GM18907 (cell line): ENCODE data around the gene DOC2B.
"Not testable (repeated sequence)": the region's sequence is repeated elsewhere in the genome, so short reads cannot be mapped to it uniquely, and the experiment has no call there.

Experiments used
- ATAC-seq: cut with Tn5 transposase; IDR thresholded peaks from one replicate; pipeline ENCODE4 v1.9.1; 2021; ENCODE audit warnings: mild to moderate bottlenecking, moderate library complexity; ENCODE audit not compliant: unreplicated experiment

The DOC2B gene

DNA sequence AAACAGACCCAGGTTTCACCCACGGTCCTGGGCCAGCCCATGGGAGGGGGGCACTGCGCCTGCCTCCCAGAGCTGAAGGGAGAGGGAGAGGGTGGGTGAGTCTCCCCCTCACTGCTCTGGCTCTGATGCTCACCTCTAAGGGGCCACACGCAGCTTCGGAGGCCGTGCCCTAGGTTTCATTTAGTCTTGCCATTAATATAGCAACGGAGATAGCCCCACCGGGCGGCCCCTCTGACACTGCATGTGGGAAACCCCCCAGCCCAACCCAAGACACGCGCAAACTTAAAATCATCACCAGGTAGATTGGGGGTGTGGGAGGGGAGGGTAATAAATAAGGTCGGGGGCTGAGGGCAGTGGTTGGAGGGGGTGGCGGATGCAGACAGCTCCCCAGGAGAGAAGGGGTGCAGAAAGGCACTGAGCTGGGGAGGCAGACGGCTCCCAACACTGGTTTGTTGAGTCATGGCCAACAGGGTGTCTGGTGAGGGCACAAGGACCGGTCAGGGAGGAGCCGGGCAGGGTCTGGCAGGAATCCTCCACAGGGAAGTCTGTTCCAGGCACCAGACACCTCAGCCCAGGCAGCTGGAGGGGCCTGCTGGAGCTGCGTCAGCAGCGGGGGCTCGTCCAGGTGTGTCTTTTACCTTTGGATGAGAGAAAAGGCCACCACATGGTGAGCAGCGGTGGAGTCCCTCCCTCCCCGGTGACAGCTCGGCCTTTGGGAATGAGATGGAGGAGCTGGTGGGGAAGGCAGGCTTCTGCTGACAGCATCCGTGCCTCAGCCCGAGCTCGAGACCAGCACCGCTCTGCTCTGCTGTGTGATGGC lies 32.0 kb upstream of the DOC2B start:
- no peak for ATAC-seq

GRCh38 chr17:210402-210801 lies 29.0 kb upstream of the DOC2B start:
- no peak for ATAC-seq

DNA sequence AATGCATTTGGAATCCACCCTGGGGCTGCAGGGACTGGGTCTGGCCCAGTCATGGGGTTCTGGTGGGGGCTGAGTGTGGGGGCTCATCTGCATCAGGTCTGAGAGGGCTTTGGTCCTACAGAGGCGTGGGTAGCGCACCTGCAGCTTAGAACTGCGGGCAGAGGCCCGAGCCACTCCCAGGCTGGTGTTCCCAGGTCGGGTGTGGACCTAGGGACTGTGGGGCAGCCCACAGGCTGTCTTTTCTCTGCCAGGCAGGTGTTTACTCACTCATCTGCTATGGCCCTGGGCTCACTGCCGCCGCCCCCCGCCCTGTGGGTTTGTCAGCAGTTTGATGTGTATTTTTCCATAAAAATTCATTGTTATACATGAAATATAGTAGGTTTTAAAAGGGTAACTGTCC lies 27.0 kb upstream of the DOC2B start:
- ATAC-seq = no peak

GRCh38 chr17:207775-208174 lies 26.3 kb upstream of the DOC2B start:
- ATAC-seq = no peak

DNA sequence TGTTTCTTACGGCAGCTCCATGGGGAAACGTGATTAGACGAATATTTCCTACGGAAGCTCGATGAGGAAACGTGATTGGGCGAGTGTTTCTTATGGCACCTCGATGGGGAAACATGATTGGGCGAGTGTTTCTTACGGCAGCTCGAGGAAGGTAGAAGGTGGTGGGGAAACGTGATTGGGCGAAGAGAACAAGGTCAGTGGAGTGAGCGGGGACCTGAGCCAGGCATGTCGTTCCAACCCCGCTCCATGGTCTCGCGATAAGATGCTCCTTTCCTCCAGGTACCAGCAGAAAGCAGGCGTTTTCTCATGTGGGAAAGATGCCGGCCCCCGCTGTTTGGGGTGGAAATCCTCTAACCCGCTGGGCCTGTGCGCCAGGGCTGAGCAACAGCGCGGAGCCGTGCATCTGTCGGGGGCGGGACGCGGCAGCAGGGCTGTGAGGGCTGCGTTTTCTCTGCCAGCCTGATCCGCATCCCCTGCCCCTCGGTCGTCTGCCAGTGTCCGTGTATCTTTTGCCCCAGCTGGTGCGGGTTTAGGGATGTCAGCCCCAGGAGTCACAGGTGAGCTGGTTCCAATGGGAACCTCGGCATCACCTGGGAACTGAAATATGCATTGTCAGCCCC lies 25.6 kb upstream of the DOC2B start:
- no peak for ATAC-seq

DNA sequence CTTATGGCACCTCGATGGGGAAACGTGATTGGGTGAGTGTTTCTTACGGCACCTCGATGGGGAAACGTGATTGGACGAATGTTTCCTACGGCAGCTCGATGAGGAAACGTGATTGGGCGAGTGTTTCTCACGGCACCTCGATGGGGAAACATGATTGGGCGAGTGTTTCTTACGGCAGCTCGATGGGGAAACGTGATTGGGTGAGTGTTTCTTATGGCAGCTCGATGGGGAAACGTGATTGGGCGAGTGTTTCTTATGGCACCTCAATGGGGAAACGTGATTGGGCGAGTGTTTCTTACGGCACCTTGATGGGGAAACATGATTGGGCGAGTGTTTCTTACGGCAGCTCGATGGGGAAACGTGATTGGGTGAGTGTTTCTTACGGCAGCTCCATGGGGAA lies 25.0 kb upstream of the DOC2B start:
- ATAC-seq = not testable (repeated sequence)

GRCh38 chr17:205817-206216 lies 24.4 kb upstream of the DOC2B start:
- ATAC-seq = no peak

DNA sequence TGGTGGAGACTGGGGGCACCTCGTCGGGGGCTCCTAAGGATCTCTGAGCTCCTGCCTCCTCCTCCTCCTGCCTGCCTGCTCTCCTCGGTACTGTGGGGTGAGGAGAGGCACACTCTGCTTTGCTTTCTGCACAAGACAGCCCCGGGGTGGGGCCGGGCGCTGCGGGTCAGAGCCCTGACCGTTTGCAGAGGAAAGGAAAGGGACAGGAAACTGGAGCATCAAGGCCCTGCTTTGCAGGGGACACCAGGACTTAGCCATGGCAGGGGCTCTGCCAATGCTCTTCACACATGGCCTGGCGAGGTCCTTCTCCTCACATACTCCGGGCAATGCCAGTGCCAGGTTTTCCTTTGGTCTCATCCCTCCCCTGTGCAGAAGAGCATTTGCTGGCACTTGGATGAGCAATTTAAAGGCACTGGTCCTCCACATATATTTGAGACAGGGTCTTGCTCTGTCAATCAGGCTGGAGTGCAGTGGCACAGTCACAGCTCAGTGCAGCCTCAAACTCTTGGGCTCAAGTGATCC lies 23.8 kb upstream of the DOC2B start:
- no peak for ATAC-seq

DNA sequence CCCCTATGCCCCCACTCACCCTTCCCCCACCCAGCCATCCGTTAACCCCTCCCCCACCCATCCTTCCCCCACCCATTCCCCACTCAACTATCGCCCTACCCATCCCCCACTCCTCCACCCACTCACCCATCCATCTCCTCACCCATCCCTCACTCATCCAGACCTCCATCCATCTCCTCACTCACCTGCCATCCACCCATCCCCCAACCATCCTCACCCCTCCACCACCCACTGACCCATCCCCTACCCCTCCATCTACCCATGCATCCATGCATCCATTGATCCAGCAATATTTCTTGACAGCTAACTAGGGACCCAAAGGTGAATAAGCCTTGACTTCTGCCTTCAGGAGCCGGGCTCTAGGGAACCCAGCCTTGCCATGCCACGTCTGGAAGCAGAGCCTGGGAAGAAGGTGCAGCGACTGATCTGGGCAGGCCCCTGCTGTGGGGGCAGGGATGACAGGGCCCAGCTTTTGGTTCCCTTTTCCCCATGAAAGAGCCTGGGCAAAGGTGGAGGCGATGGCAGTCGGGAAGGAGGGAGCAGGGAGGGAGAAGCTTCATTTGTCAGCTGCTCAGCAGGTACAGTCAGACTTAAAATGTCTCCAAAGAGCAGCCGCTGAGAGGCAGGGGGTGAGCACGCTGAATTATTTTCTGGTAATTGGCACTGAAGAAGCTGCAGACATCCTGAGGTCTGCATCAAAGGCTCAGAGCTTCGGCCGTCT lies 23.1 kb upstream of the DOC2B start:
- ATAC-seq = no peak

DNA sequence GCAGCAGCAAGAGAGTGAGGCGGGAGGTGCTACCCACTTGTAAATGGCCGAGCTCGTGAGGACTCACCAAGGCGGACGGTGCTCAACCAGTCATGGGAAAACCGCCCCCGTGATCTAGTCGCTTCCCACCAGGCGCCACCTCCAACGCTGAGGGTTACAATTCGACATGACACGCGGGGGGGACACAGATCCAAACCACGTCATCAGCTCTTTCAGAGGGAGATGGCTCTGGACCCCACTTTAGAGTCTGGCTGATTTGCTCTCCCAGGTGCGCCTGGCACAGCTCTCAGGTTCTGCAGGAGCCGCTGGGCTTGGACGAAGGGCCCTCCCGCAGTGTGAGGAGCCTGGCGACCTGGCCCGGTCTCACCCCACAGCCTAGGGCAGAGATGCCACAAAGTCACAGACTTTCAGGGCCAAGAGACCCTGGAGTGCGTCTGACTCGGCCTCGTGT lies 21.1 kb upstream of the DOC2B start:
- no peak for ATAC-seq

GRCh38 chr17:201736-202135 lies 20.3 kb upstream of the DOC2B start:
- ATAC-seq = not testable (repeated sequence)

DNA sequence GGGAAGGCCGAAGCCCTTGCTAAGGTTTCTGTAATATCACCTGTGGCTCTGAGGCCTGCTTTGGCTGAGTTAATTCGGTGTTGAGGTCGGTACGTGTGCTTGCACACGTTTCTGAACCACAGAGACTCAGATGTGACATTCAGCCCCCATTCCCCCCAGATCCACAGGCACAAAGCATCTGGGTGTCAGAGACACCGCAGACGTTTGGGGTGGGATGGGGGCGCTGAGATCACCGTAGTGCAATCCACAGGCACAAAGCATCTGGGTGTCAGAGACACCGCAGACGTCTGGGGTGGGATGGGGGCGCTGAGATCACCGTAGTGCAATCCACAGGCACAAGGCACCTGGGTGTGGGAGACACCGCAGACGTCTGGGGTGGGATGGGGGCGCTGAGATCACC lies 19.8 kb upstream of the DOC2B start:
- not testable (repeated sequence) for ATAC-seq

GRCh38 chr17:200586-200985 lies 19.1 kb upstream of the DOC2B start:
- ATAC-seq = no peak

DNA sequence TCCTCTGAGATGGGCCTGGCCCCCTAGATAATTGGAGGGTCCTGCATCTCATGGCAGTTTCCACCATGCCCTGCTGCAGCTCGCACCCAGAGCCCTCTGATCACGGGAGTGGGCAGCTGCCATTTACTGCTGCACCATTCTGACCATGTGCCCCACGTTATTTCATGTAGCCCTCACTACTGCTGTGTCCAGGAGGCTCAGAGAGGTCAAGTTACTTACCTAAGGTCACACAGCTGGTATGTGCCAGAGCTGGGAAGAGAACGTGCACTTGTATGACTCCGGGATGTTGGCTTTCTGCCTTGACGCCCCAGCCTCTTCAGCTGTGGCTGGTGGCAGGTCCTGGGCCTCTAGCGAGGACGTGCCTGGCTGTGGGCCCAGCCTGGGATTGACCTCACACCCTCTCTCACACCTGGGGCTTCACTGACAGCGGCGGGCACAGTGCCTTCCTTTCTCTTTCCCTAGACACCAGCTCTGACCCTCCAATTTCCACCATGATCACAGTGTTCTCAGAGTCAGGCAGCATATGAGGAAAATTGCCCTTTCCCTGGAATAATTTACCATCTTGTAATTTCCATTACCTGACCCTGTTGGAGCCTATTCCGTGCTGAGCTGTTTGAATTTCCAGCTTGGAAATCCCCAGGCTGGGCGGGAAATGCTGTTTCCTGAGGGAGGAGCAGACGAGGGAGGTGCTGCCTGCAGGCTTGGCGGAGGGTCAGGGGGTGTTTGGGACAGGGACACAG lies 18.5 kb upstream of the DOC2B start:
- ATAC-seq = no peak

GRCh38 chr17:199191-199604 lies 17.7 kb upstream of the DOC2B start:
- ATAC-seq = no peak

DNA sequence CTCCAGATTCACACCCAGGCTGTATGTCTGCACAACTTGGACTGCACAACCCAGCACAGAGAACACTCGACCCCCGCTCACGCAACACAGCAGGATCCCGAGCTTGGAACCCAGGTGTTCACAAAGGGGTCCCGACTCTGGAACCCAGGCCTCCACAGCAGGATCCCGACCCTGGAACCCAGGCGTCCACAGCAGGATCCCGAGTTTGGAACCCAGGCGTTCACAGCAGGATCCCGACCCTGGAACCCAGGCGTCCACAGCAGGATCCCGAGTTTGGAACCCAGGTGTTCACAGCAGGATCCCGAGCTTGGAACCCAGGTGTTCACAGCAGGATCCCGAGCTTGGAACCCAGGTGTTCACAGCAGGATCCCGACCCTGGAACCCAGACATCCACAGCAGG lies 16.8 kb upstream of the DOC2B start:
- ATAC-seq = not testable (repeated sequence)

DNA sequence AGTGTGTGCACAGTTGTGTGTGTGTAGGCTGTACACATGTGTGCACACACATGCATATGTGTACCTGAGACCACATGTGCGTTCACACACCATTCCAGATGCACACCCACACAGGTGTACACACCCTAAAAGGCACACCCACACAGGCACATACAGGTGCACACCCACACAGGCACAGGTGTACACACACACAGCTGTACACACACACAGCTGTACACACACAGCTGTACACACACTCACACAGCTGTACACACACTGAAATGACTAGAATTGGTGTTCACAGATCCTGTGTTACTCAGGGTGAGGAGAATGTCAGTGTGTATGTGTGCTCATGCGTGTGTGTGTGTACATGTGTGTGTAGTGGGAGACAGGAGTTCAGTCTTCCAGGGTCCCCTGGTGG lies 15.9 kb upstream of the DOC2B start:
- no peak for ATAC-seq

DNA sequence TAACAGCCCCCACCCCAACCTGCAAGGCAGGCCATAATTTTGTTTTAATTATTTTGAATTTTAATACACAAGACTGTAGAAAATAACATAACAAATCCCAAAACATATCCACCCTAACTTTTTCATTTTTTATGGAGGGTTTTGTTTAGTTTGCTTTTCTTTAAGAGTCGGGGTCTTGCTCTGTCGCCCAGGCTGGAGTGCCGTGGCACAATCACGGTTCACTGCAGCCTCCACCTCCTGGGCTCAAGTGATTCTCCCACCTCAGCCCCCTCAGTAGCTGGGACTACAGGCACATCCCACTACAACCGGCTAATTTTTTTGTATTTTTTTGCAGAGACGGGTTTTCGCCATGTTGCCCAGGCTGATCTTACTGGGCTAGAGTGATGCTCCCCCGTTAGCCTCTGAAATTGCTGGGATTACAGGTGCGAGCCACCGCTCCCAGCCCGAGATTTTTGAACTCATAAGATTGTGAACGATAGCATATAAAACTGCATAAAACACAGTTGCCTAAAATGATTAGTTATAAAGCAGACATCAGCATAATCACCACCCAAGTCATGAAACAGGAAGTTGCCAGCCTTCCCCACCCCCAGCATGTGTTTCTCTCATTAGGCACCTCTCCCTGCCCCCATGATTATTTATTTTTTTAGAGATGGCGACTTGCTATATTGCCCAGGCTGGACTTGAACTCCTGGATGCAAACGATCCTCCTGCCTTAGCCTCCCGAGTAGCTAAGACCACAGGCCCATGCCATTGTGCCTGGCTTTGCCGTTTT lies 13.6 kb upstream of the DOC2B start:
- ATAC-seq = no peak

- ATAC-seq = no peak
Observed at GRCh38 chr17:193841-194806, 12.7 kb upstream of the DOC2B start.
